Thymus (tissue), 11 donors: ENCODE results near the gene TMEM44. TPM values are rescaled to one million over a fixed set of nuclear protein-coding genes. Genes with fewer than 3 reads are reported as not detected.

Experiments
- DNase-seq, 9 donors: peaks; one replicate each; pipeline ENCODE4 v3.0.0-alpha.2; 2013; ENCODE audit warnings: low spot score in 9 of 9, low read depth in 6 of 9, missing footprints in 1 of 9
- H3K27ac ChIP-seq, 2 donors: one replicate each; pipeline ENCODE4 v1.5.1; 2013; ENCODE audit warnings: control low read depth in 1 of 2, low read depth in 1 of 2, low read length in 1 of 2, mild to moderate bottlenecking in 1 of 2, moderate library complexity in 1 of 2
- H3K27me3 ChIP-seq, 2 donors: one replicate each; pipeline ENCODE4 v1.5.1; 2013; ENCODE audit warnings: low read length in 1 of 2; ENCODE audit not compliant: control insufficient read depth in 2 of 2, insufficient read depth in 1 of 2
- H3K36me3 ChIP-seq, 2 donors: one replicate each; pipeline ENCODE4 v1.5.1; 2013; ENCODE audit warnings: low read length in 1 of 2, mild to moderate bottlenecking in 1 of 2, moderate library complexity in 1 of 2; ENCODE audit not compliant: control insufficient read depth in 2 of 2, insufficient read depth in 2 of 2
- H3K4me1 ChIP-seq, 2 donors: one replicate each; pipeline ENCODE4 v1.5.1; 2013; ENCODE audit warnings: low read length in 2 of 2; ENCODE audit not compliant: control insufficient read depth in 2 of 2, insufficient read depth in 2 of 2
- H3K4me3 ChIP-seq, 2 donors: one replicate each; pipeline ENCODE4 v1.5.1; 2013; ENCODE audit warnings: low read length in 2 of 2, control low read depth in 1 of 2, mild to moderate bottlenecking in 1 of 2
- H3K9me3 ChIP-seq, 2 donors: one replicate each; pipeline ENCODE4 v1.5.1; 2013; ENCODE audit warnings: low read length in 1 of 2, mild to moderate bottlenecking in 1 of 2; ENCODE audit not compliant: control insufficient read depth in 2 of 2, insufficient read depth in 1 of 2
- WGBS: extraction: QIAGEN DNeasy Blood & Tissue Kit; methylation state at CpG from one replicate; pipeline ENCODE4 v1.1.7; 2013; 5-methylcytosine and 5-hydroxymethylcytosine counted together
- polyA plus RNA-seq: library from polyadenylated mRNA; stranded (reverse); fragments of 200-250 nt; gene quantifications from one replicate; pipeline ENCODE4 v1.2.3, GENCODE V29; 2013
- total RNA-seq: library from RNA; stranded (reverse); fragments of 120-200 nt; gene quantifications from one replicate; pipeline ENCODE4 v1.2.4, GENCODE V29; 2013
- donor health status: healthy.

The TMEM44 gene
- total and polyA plus RNA-seq, 2 donors = 2.4 to 7.1 TPM

- H3K9me3 ChIP-seq = no peaks in the 10 kb centered on the region
- H3K27ac ChIP-seq = no peak overlapping the region
- peaks cover 0 to 14% of the 10 kb centered on the region in 2 donors for H3K4me1 ChIP-seq
- no peak overlapping the region for H3K4me3 ChIP-seq
- 91% methylated on average over 5 of the region's 5 CpGs for WGBS
- peaks cover 28 to 54% of the 10 kb centered on the region in 2 donors for H3K36me3 ChIP-seq
- no peak for DNase-seq
- no peaks in the 10 kb centered on the region for H3K27me3 ChIP-seq
Observed at GRCh38 chr3:194658477-194659242, 25.4 kb upstream of the TMEM44 start.

GRCh38 chr3:194657439-194657838 lies 24.2 kb upstream of the TMEM44 start:
- H3K27ac ChIP-seq = no peak overlapping the region
- H3K4me1 ChIP-seq = peaks cover 0 to 14% of the 10 kb centered on the region in 2 donors
- no peaks in the 10 kb centered on the region for H3K27me3 ChIP-seq
- H3K4me3 ChIP-seq = no peak overlapping the region
- peaks cover 40 to 60% of the 10 kb centered on the region in 2 donors for H3K36me3 ChIP-seq
- 99% methylated on average over 7 of the region's 7 CpGs for WGBS
- no peak for DNase-seq
- H3K9me3 ChIP-seq = no peaks in the 10 kb centered on the region

- no peaks in the 10 kb centered on the region for H3K27me3 ChIP-seq
- H3K4me1 ChIP-seq = no peaks in the 10 kb centered on the region
- H3K9me3 ChIP-seq = no peaks in the 10 kb centered on the region
- peaks cover 45 to 71% of the 10 kb centered on the region in 2 donors for H3K36me3 ChIP-seq
- DNase-seq = no peak
- H3K27ac ChIP-seq = no peak overlapping the region
- WGBS = 96% methylated on average over 5 of the region's 5 CpGs
- H3K4me3 ChIP-seq = no peak overlapping the region
Observed at GRCh38 chr3:194654443-194654842, 21.2 kb upstream of the TMEM44 start.

- Histone ChIP-seq H3K27ac (no peak overlapping the region), H3K9me3 (no peaks in the 10 kb centered on the region), H3K4me1 (no peaks in the 10 kb centered on the region), H3K4me3 (no peak overlapping the region), H3K27me3 (no peaks in the 10 kb centered on the region), H3K36me3 (peaks cover 46 to 84% of the 10 kb centered on the region in 2 donors)
- no peak for DNase-seq
- whole genome bisulfite sequencing = 97% methylated on average over 3 of the region's 3 CpGs
Observed at GRCh38 chr3:194647747-194648146, 14.5 kb upstream of the TMEM44 start.

- H3K36me3 ChIP-seq = peaks cover 28 to 60% of the 10 kb centered on the region in 2 donors
- peaks cover 0 to 4% of the 10 kb centered on the region in 2 donors for H3K4me1 ChIP-seq
- no peaks in the 10 kb centered on the region for H3K27me3 ChIP-seq
- H3K27ac ChIP-seq = no peak overlapping the region
- H3K4me3 ChIP-seq = no peak overlapping the region
- 96% methylated on average over 2 of the region's 2 CpGs for WGBS
- no peaks in the 10 kb centered on the region for H3K9me3 ChIP-seq
- DNase-seq = no peak
Observed at GRCh38 chr3:194642769-194643168, 9.6 kb upstream of the TMEM44 start.

- H3K4me1 ChIP-seq = peaks cover 0 to 4% of the 10 kb centered on the region in 2 donors
- H3K9me3 ChIP-seq = no peaks in the 10 kb centered on the region
- 63% methylated on average over 7 of the region's 7 CpGs for WGBS
- H3K4me3 ChIP-seq = no peak overlapping the region
- no peak overlapping the region for H3K27ac ChIP-seq
- peaks cover 25 to 47% of the 10 kb centered on the region in 2 donors for H3K36me3 ChIP-seq
- no peaks in the 10 kb centered on the region for H3K27me3 ChIP-seq
- peak; percentile 18 to 77 (median 53) for DNase-seq
Observed at GRCh38 chr3:194640829-194641228, 7.6 kb upstream of the TMEM44 start.

GRCh38 chr3:194638991-194639605 lies 5.9 kb upstream of the TMEM44 start:
- Histone ChIP-seq H3K27me3 (no peaks in the 10 kb centered on the region), H3K4me3 (no peak overlapping the region), H3K4me1 (peaks cover 0 to 4% of the 10 kb centered on the region in 2 donors), H3K36me3 (peaks cover 18 to 33% of the 10 kb centered on the region in 2 donors), H3K9me3 (no peaks in the 10 kb centered on the region), H3K27ac (no peak overlapping the region)
- WGBS = over 99% methylated on average over 10 of the region's 10 CpGs
- DNase-seq = no peak

GRCh38 chr3:194637541-194638400 lies 4.6 kb upstream of the TMEM44 start:
- Histone ChIP-seq H3K27me3 (peaks cover 0 to 2% of the 10 kb centered on the region in 2 donors), H3K4me1 (peaks cover 0 to 10% of the 10 kb centered on the region in 2 donors), H3K9me3 (peaks cover 0 to 2% of the 10 kb centered on the region in 2 donors), H3K4me3 (no peak overlapping the region), H3K36me3 (peaks cover 13 to 23% of the 10 kb centered on the region in 2 donors), H3K27ac (no peak overlapping the region)
- DNase-seq = no peak
- WGBS = 99% methylated on average over 22 of the region's 22 CpGs
